ENCODE results near the gene STK32B. TPM values are rescaled to one million over a fixed set of nuclear protein-coding genes. Genes with fewer than 3 reads are reported as not detected.

Gene STK32B
- total and polyA plus RNA-seq, 2 of the 4 experiments (the other 2 are of a cell fraction), result 5.5 to 6.3 TPM

DNA sequence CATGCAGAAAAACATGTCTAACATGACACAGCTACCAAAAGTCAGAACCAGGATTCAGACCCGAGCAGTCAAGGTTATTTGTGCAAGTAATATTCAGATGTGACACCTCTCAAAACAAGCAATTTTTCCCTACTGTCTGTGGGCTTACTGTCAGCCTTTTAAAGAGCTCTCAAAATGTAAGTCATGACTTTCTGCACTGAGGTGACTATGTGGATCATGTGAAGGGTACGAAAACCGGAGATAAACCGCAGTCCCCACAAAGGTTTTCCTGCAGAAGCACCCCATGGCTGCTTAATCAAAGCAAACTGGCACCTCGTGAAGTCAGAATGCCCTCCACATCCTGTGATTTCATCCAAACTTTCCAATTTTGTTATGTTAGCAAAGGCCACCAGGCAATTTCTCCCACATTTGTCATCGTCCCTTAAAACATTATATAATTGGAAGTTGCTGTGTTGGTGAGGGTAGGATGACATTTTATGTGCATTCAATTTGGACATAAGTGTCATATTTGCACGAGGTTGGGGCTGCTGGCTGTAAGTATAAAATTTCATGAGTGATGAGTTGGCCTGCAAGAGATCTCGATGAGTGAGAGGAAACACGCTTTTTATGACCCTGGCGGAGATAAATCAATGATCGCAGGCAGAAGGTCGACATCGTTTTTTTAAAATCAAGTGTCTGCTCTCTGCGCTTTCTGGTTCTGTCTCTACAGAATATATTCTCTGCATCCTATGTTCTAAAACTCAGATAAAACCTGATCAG lies 161.2 kb downstream of the STK32B start:
- Histone ChIP-seq H2AK5ac (ENCODE audit: low read depth, low read length) (no peak overlapping the region), H3K18ac (ENCODE audit: low read depth, low read length) (no peak overlapping the region), H3K27ac (ENCODE audit: insufficient read depth, low read length) (no peak overlapping the region), H3K9ac (ENCODE audit: low read depth, low read length) (no peak overlapping the region), H3K4me2 (ENCODE audit: low read depth, low read length) (no peak overlapping the region), H3K14ac (replicated peaks; ENCODE audit: low read depth, low read length) (no peak overlapping the region), H2AK9ac (replicated peaks; ENCODE audit: low read depth, low read length, poor library complexity) (no peak overlapping the region), H3K79me1 (ENCODE audit: low read depth in 1 of 2, low read length in 2 of 2) (no peaks in the 10 kb centered on the region), H3K36me3 (ENCODE audit: control insufficient read depth, insufficient read depth, low read length) (no peaks in the 10 kb centered on the region), H2BK20ac (ENCODE audit: low read depth, low read length) (no peak overlapping the region), H3K56ac (ENCODE audit: extremely low read depth, insufficient read depth, low read length) (no peak overlapping the region), H4K5ac (ENCODE audit: low read depth, low read length) (no peak overlapping the region), H3K9me3 (ENCODE audit: control insufficient read depth, insufficient read depth, low read length) (no peaks in the 10 kb centered on the region), H4K91ac (ENCODE audit: insufficient read depth, low read depth, low read length) (no peak overlapping the region), H2AFZ (replicated peaks; ENCODE audit: low read length, poor library complexity) (no peak overlapping the region), H4K20me1 (ENCODE audit: insufficient read depth, low read length) (no peaks in the 10 kb centered on the region), H3K27me3 (ENCODE audit: control insufficient read depth, insufficient read depth, low read length) (no peaks in the 10 kb centered on the region), H3K23ac (ENCODE audit: low read depth, low read length) (no peak overlapping the region), H2BK5ac (ENCODE audit: low read depth, low read length, poor library complexity, severe bottlenecking) (no peak overlapping the region), H3K9me1 (ENCODE audit: insufficient read depth, low read length) (0 out of 2 replicates have a peak, but pooled peaks cover 4% of the 10 kb centered on the region), H3K4ac (ENCODE audit: low read depth, low read length) (no peak overlapping the region), H2BK120ac (ENCODE audit: low read depth, low read length) (no peak overlapping the region), H2BK15ac (ENCODE audit: low read depth, low read length) (no peak overlapping the region), H4K8ac (ENCODE audit: low read depth in 2 of 2, low read length in 2 of 2) (no peak overlapping the region), H3K4me3 (ENCODE audit: insufficient read depth, low read depth, low read length) (no peak overlapping the region), H3K4me1 (ENCODE audit: control insufficient read depth, insufficient read depth, low read length) (no peaks in the 10 kb centered on the region)
- no TSS peak for BruUV-seq (replicated peaks)
- ChIA-PET CTCF (interaction anchor here (0.6 kb wide), 1 partner anchor 692 kb away, joined by 3 read pairs; no protein-coding TSS in a partner anchor), POLR2A (ENCODE audit: unreplicated experiment) (no interaction called here)
- TF ChIP-seq RCOR1 (IDR thresholded peaks at IDR 0.05; ENCODE audit: insufficient replicate concordance, low read length), result no peak
- TF ChIP-seq USF2 (IDR thresholded peaks at IDR 0.05; ENCODE audit: low read depth, low read length), result no peak
- no peak for TF ChIP-seq CHD1 (IDR thresholded peaks at IDR 0.05; ENCODE audit: low read depth, low read length)
- no peak for TF ChIP-seq RFX5 (IDR thresholded peaks at IDR 0.05; ENCODE audit: low read depth, low read length)
- no peak for TF ChIP-seq POLR2A (IDR thresholded peaks at IDR 0.05; ENCODE audit: low read depth, low read length)
- TF ChIP-seq MAZ (IDR thresholded peaks at IDR 0.05; ENCODE audit: borderline replicate concordance, low read depth, low read length), result no peak
- no peak for TF ChIP-seq CTCF (conservative IDR thresholded peaks at IDR 0.05; ENCODE audit: low read depth, low read length)
- TF ChIP-seq RAD21 (IDR thresholded peaks at IDR 0.05; ENCODE audit: low read length), result no peak
- TF ChIP-seq BHLHE40 (IDR thresholded peaks at IDR 0.05; ENCODE audit: low read depth, low read length), result no peak
- TF ChIP-seq NFE2L2 (IDR thresholded peaks at IDR 0.05; ENCODE audit: low read depth, low read length), result no peak
- TF ChIP-seq SMC3 (IDR thresholded peaks at IDR 0.05; ENCODE audit: low read depth, low read length), result no peak
- no peak for TF ChIP-seq MXI1 (IDR thresholded peaks at IDR 0.05; ENCODE audit: borderline replicate concordance, low read depth, low read length)
- TF ChIP-seq FOS (IDR thresholded peaks at IDR 0.05; ENCODE audit: low read depth, low read length), result no peak
- no peak for DNase-seq
- intact Hi-C loops (cut with micrococcal nuclease) (no loop called here), in situ Hi-C loops (cut with MboI; ENCODE audit: low sequenced_read_pairs) (no loop called here), dilution Hi-C loops (cut with HindIII; ENCODE audit: low sequenced_read_pairs, unreplicated experiment) (no loop called here)
- WGBS, 2 experiments (ENCODE audit: extremely low coverage in 2 of 2, insufficient read length in 1 of 2), result no CpG with 5 or more reads among the region's 14 CpGs
- ATAC-seq (ENCODE audit: low read depth), result no peak
